Measurements from ENCODE around the gene COG5. TPM values are rescaled to one million over a fixed set of nuclear protein-coding genes. Genes with fewer than 3 reads are reported as not detected.

The COG5 gene
- total and polyA plus RNA-seq, 2 of the 8 experiments (the other 6 are each of a cell fraction or from before 2014, with no cell fraction given) = 10.5 to 28.1 TPM

DNA sequence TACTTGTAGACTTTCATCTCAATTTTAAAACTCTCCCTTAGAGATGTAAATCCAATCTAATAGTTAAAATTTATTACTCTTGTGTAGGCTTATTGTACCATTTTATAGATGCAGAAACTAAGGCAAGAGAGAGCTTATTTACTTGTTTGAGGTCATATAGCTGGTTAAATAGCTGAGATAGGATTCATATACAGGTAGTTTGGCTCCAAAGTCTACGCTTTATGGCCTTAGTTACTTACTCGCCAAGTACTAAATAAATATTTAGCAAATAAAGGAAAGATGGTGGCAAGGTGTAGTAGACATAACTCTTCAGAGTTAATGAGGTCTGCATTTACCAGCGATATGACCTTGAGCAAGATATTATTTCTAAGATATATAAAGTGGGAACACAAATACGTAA, 308.1 kb downstream of the COG5 start:
- H3K9me3 ChIP-seq (ENCODE audit: insufficient read depth in 2 of 2, low read depth in 1 of 2, low read length in 1 of 2) = no peaks in the 10 kb centered on the region
- no peak overlapping the region for H3K14ac ChIP-seq (ENCODE audit: insufficient read length)
- WGBS, 2 experiments (ENCODE audit: extremely low coverage in 1 of 2, insufficient coverage in 1 of 2, insufficient read length in 1 of 2, insufficient replicate concordance in 2 of 2, low coverage in 1 of 2, low lambda C conversion rate in 2 of 2, missing lambda C conversion rate in 1 of 2) = 92% methylated on average over 4 of the region's 4 CpGs; no CpG with 5 or more reads in 1 of the 2 experiments
- CTCF ChIA-PET (ENCODE audit: partially characterized antibody) = no interaction called here
- no peak for FAIRE-seq
- H3K27me3 ChIP-seq (replicated peaks in 1 of 4; ENCODE audit: control insufficient read depth in 3 of 4, extremely low read depth in 1 of 4, insufficient read depth in 3 of 4, low read length in 3 of 4) = no peaks in the 10 kb centered on the region
- H4K5ac ChIP-seq (ENCODE audit: insufficient read length, low read depth, low read length) = no peak overlapping the region
- H2BK12ac ChIP-seq (ENCODE audit: low read depth, low read length) = no peak overlapping the region
- H2BK120ac ChIP-seq (replicated peaks; ENCODE audit: low read depth, low read length) = no peak overlapping the region
- no peak overlapping the region for H3K18ac ChIP-seq (ENCODE audit: extremely low read depth, low read length)
- no peaks in the 10 kb centered on the region for H3K36me3 ChIP-seq (ENCODE audit: control insufficient read depth in 2 of 4, insufficient read depth in 4 of 4, low read length in 3 of 4)
- no peak overlapping the region for H3K23ac ChIP-seq (ENCODE audit: insufficient read length)
- no peak overlapping the region for H3K9ac ChIP-seq (replicated peaks in 1 of 4; ENCODE audit: extremely low read depth in 1 of 4, low read depth in 3 of 4, low read length in 3 of 4)
- H3K79me2 ChIP-seq (ENCODE audit: control insufficient read depth in 1 of 2, insufficient read depth in 2 of 2, low read length in 2 of 2) = no peaks in the 10 kb centered on the region
- H3K4me3 ChIP-seq (ENCODE audit: extremely low read depth in 1 of 4, insufficient read depth in 2 of 4, low read depth in 3 of 4, low read length in 4 of 4) = no peak overlapping the region
- POLR2A ChIA-PET (ENCODE audit: partially characterized antibody) = no interaction called here
- H3K23me2 ChIP-seq (ENCODE audit: low read depth, low read length) = no peaks in the 10 kb centered on the region; the same call in 1 of the 2 replicates
- no peak overlapping the region for H2AFZ ChIP-seq (ENCODE audit: low read length)
- DNase-seq (ENCODE audit: low read depth in 1 of 2, low spot score in 2 of 2) = no peak
- no peaks in the 10 kb centered on the region for H4K20me1 ChIP-seq (replicated peaks in 1 of 2; ENCODE audit: control insufficient read depth in 1 of 2, insufficient read depth in 2 of 2, low read length in 2 of 2)
- no peak overlapping the region for H2BK5ac ChIP-seq (ENCODE audit: low read depth, low read length)
- no peak overlapping the region for H4K91ac ChIP-seq (replicated peaks; ENCODE audit: insufficient read length, low read length)
- no peak overlapping the region for H3K4ac ChIP-seq (replicated peaks; ENCODE audit: insufficient read length, low read depth, low read length)
- no peak overlapping the region for H4K8ac ChIP-seq (ENCODE audit: extremely low read depth, insufficient read depth, low read length)
- H3K4me1 ChIP-seq (replicated peaks in 1 of 4; ENCODE audit: control insufficient read depth in 3 of 4, insufficient read depth in 4 of 4, low read length in 3 of 4) = no peaks in the 10 kb centered on the region
- no peak overlapping the region for H2BK15ac ChIP-seq (ENCODE audit: low read length)
- no peak overlapping the region for H3K27ac ChIP-seq (ENCODE audit: low read depth, low read length)
- no peaks in the 10 kb centered on the region for H3K79me1 ChIP-seq (ENCODE audit: low read depth, low read length)
- H3K56ac ChIP-seq (replicated peaks; ENCODE audit: insufficient read length, low read depth, low read length) = no peak overlapping the region
- H2BK20ac ChIP-seq (ENCODE audit: low read length) = no peak overlapping the region
- no peak overlapping the region for H2AK5ac ChIP-seq (ENCODE audit: low read depth, low read length)
- H3K4me2 ChIP-seq (ENCODE audit: insufficient read depth in 1 of 2, low read depth in 2 of 2, low read length in 2 of 2) = no peak overlapping the region
- TF ChIP-seq SIX5 (IDR thresholded peaks at IDR 0.05; ENCODE audit: low read depth, low read length) (no peak), TAF7 (optimal IDR thresholded peaks at IDR 0.05; ENCODE audit: borderline replicate concordance, low read depth, low read length) (no peak), SIRT6 (IDR thresholded peaks at IDR 0.05; ENCODE audit: low read length) (no peak), KDM1A (IDR thresholded peaks at IDR 0.05; ENCODE audit: borderline replicate concordance, low read length) (no peak), CHD2 (IDR thresholded peaks at IDR 0.05; ENCODE audit: low read length) (no peak), SUZ12 (IDR thresholded peaks at IDR 0.05; ENCODE audit: low read length) (no peak), NANOG (IDR thresholded peaks at IDR 0.05; ENCODE audit: insufficient read depth, low read depth, low read length, poor library complexity, severe bottlenecking) (no peak), E2F6 (IDR thresholded peaks at IDR 0.05) (no peak), KDM5A (IDR thresholded peaks at IDR 0.05; ENCODE audit: low read length) (no peak), RBBP5 (IDR thresholded peaks at IDR 0.05; ENCODE audit: borderline replicate concordance, low read depth, low read length) (no peak), RNF2 (IDR thresholded peaks at IDR 0.05; ENCODE audit: borderline replicate concordance, low read depth, low read length, missing control alignments, poor library complexity, severe bottlenecking) (no peak), USF2 (IDR thresholded peaks at IDR 0.05; ENCODE audit: low read length) (no peak), JUN (IDR thresholded peaks at IDR 0.05; ENCODE audit: low read depth, low read length) (no peak)
